Measurements from ENCODE around the gene GET4.
"Not testable (repeated sequence)": the region's sequence is repeated elsewhere in the genome, so short reads cannot be mapped to it uniquely, and the experiment has no call there.

GET4 gene

DNA sequence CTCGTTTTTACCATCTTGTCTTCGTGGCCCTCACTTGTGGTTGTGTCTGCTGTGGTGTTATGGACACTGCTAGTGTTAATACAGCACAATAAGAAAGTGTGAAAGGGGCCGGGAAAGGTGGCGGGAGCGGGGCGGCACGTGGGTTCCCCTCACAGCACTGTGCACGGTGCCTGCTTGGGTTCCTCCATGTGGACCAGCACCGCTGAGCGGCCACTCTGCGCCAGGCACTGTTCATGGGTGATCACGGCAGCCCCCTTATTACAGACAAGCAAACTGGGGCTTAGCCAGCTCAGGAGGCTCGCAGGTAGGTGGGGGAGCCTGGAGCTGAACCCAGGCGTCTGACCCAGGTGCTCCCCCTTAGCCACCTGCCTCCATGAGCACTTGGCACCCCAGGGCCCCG, 31.8 kb upstream of the GET4 start:
- TF ChIP-seq, protein P1, sequence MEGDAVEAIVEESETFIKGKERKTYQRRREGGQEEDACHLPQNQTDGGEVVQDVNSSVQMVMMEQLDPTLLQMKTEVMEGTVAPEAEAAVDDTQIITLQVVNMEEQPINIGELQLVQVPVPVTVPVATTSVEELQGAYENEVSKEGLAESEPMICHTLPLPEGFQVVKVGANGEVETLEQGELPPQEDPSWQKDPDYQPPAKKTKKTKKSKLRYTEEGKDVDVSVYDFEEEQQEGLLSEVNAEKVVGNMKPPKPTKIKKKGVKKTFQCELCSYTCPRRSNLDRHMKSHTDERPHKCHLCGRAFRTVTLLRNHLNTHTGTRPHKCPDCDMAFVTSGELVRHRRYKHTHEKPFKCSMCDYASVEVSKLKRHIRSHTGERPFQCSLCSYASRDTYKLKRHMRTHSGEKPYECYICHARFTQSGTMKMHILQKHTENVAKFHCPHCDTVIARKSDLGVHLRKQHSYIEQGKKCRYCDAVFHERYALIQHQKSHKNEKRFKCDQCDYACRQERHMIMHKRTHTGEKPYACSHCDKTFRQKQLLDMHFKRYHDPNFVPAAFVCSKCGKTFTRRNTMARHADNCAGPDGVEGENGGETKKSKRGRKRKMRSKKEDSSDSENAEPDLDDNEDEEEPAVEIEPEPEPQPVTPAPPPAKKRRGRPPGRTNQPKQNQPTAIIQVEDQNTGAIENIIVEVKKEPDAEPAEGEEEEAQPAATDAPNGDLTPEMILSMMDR (IDR thresholded peaks at IDR 0.05; ENCODE audit: low read depth, low read length) = no peak
- no peak overlapping the region for H3K4me3 ChIP-seq (ENCODE audit: low read depth, low read length)
- DNase-seq (ENCODE audit: low read depth, low spot score) = no peak
- in situ Hi-C loops (cut with HindIII; ENCODE audit: low sequenced_read_pairs) = no loop called here

DNA sequence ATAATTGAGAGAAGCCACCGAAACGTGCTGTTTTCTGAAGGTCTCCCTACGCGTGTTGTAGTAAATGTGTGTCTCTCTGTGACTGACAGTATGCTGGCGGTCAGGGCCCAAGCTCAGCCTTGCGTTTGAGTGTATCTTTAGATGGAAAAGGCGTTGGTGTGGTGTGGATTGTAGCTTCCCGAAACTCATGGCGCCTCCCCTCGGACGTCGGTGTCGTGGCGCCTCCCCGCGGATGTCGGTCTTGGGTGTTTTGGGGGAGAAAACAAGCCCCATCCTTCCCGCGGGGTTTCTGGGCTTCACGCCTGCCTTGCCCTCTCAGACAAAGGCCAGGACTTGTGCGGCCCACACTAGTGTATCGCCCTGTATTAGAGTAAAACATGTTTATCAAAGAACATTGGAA, 31.3 kb upstream of the GET4 start:
- in situ Hi-C loops (cut with HindIII; ENCODE audit: low sequenced_read_pairs) = no loop called here
- TF ChIP-seq, protein P1 (IDR thresholded peaks at IDR 0.05; ENCODE audit: low read depth, low read length) = no peak
- no peak for DNase-seq (ENCODE audit: low read depth, low spot score)
- no peak overlapping the region for H3K4me3 ChIP-seq (ENCODE audit: low read depth, low read length)

DNA sequence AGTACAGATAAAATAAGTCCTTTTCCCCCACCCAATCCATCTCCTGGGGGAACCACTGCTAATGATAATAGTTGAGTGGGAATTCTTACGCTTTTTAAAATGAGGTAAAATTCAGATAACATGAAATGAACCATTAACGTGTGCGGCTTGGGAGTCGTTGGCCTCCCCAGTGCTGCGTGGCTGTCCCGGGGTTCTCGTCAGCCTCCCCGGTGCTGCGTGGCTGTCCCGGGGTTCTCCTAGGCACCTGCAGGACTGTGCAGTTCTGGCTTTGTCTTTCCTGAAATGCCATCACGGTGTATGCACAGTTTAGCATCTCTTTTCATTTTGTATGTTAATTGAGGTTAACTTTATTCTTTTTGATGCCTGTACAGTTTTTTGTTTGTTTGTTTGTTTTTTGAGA, 30.6 kb upstream of the GET4 start:
- no peak for DNase-seq (ENCODE audit: low read depth, low spot score)
- H3K4me3 ChIP-seq (ENCODE audit: low read depth, low read length) = no peak overlapping the region
- in situ Hi-C loops (cut with HindIII; ENCODE audit: low sequenced_read_pairs) = no loop called here
- TF ChIP-seq, protein P1 (IDR thresholded peaks at IDR 0.05; ENCODE audit: low read depth, low read length) = no peak

DNA sequence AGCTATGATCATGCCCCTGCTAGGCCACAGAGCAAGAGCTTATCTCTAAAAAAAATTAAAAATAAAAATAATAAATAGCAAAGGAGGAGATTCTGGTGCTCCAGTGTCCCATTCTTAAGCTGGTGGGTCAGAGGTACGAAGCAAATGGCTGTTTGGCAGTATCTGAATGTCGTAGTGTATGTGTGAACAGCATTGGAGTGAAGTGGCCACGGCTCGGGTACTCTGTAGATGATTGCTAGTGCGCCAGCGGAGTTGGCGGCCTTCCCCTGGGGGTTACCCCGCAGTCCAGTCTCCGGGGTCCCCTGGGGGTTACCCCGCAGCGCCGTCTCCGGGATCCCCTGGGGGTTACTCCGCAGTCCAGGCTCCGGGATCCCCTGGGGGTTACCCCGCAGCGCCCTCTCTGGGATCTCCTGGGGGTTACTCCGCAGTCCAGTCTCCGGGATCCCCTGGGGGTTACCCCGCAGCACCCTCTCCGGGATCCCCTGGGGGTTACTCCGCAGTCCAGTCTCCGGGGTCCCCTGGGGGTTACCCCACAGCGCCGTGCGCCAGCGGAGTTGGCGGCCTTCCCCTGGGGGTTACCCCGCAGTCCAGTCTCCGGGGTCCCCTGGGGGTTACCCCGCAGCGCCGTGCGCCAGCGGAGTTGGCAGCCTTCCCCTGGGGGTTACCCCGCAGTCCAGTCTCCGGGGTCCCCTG, 29.2 kb upstream of the GET4 start:
- H3K4me3 ChIP-seq (ENCODE audit: low read depth, low read length); in situ Hi-C loops (cut with HindIII; ENCODE audit: low sequenced_read_pairs); DNase-seq (ENCODE audit: low read depth, low spot score): not testable (repeated sequence)

DNA sequence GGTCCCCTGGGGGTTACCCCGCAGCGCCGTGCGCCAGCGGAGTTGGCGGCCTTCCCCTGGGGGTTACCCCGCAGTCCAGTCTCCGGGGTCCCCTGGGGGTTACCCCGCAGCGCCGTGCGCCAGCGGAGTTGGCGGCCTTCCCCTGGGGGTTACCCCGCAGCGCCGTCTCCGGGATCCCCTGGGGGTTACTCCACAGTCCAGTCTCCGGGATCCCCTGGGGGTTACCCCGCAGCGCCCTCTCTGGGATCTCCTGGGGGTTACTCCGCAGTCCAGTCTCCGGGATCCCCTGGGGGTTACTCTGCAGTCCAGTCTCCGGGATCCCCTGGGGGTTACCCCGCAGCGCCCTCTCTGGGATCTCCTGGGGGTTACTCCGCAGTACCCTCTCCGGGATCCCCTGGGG, 28.6 kb upstream of the GET4 start:
- in situ Hi-C loops (cut with HindIII; ENCODE audit: low sequenced_read_pairs); H3K4me3 ChIP-seq (ENCODE audit: low read depth, low read length); DNase-seq (ENCODE audit: low read depth, low spot score): not testable (repeated sequence)

DNA sequence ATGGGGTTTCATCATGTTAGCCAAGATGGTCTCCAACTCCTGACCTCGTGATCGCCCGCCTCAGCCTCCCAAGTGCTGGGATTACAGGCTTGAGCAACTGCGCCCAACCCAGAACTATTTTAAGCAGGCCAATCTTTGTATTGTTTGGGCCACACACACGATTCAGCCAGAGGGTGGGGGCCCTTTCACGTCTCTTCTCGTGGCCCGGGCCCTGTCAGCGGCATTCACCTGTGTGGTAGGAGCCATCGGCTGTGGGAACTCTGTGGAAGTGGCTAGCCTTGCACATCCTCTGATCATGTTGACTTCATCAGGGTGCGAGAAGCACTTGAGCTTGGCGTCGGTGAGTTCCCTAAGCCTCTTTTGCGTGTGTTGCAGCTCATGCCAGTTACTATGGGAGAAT, 27.2 kb upstream of the GET4 start:
- H3K4me3 ChIP-seq (ENCODE audit: low read depth, low read length) = no peak overlapping the region
- no peak for DNase-seq (ENCODE audit: low read depth, low spot score)
- TF ChIP-seq, protein P1 (IDR thresholded peaks at IDR 0.05; ENCODE audit: low read depth, low read length) = no peak
- in situ Hi-C loops (cut with HindIII; ENCODE audit: low sequenced_read_pairs) = no loop called here

DNA sequence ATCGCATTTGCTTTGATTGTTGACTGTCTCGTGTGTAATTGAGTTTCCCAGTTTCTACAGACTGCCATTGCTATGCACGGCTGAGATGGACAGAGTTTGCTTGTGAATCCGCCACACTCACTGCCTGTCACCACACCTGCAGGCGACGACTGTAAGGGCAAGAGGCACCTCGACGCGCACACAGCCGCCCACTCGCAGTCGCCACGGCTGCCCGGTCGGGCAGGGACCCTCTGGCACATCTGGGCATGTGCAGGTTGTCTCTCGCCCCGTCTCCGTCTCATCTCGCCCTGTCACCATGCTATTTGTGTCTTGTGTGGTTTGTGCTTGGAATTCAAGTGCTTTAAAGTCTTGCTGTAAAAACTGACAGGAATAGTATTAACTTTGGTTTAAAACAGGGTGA, 26.6 kb upstream of the GET4 start:
- TF ChIP-seq, protein P1 (IDR thresholded peaks at IDR 0.05; ENCODE audit: low read depth, low read length) = no peak
- DNase-seq (ENCODE audit: low read depth, low spot score) = no peak
- H3K4me3 ChIP-seq (ENCODE audit: low read depth, low read length) = no peak overlapping the region
- in situ Hi-C loops (cut with HindIII; ENCODE audit: low sequenced_read_pairs) = no loop called here

DNA sequence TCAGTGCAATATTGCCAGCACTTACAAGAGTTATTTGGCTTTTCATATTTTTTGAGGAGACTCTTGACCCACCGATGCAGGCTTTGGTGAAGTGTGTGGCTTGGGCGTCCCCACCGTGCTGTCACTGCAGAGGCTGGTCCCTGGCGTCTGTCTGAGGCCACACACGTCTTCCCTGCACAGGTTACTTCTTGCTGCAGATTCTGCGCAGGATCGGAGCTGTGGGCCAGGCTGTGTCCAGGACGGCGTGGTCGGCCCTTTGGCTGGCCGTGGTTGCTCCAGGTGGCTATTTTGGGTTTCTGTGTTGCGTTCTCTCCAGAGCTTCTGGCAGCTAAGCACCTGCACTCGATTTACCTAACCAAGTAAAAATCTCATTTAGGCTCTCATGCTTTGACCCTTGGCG, 25.1 kb upstream of the GET4 start:
- no peak overlapping the region for H3K4me3 ChIP-seq (ENCODE audit: low read depth, low read length)
- in situ Hi-C loops (cut with HindIII; ENCODE audit: low sequenced_read_pairs) = no loop called here
- TF ChIP-seq, protein P1 (IDR thresholded peaks at IDR 0.05; ENCODE audit: low read depth, low read length) = no peak
- DNase-seq (ENCODE audit: low read depth, low spot score) = no peak
